ENCODE data around the gene GALNT9. TPM values are rescaled to one million over a fixed set of nuclear protein-coding genes. Genes with fewer than 3 reads are reported as not detected.

GALNT9 gene
- total RNA-seq, 1 experiment from 2014 or later: 0.44 TPM

DNA sequence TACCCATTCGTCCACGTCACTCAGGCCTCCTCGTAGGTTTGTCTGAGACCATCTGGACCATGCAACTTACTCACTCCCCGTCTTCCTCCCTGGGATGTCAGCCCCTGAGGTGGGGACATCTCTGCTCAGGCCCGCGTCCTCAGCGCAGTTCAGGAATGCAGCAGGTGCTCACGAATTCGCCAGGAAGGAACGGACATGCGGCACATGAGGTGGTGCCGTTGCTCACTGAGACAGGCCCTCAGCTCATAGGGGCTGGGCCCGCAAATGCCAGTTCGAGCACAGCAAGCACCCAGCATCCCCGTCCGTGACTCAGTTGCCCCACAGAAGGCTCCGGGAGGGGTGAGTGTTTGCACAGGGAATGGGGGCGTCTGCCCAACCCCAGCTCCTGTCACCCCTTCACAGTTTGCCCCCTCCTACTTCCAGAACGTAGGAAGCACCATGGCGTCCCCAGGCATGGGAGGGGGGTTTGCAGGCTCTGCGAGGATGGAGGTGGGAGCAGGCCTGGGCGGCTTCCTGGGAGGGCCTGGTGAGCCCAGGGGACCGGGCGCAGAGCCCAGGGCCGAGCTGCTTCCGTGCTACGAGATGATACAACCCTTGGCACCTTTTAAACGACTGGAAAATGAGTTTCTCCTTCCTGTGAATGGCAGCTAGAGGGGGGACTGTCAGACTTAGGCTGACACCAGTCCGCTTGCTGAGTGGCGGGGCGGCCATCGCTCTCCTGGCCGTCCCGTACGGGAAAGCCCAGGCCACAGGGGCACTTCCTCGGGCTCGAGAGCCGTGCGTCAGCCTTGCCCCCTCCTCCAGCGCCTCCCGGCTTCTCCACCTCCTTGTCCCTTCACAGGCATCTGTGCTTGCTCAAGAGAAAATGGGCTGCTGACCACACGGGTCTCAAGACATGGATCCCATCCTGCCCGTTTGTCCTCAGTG, 6.9 kb downstream of the GALNT9 start:
- no TSS peak for BruUV-seq (replicated peaks)
- H3K4me3 ChIP-seq (ENCODE audit: low read length): no peak overlapping the region
- ChIA-PET CTCF (no interaction called here), POLR2A (ENCODE audit: unreplicated experiment) (no interaction called here)
- H3K79me2 ChIP-seq (ENCODE audit: low read length): no peaks in the 10 kb centered on the region
- no peak overlapping the region for H3K27ac ChIP-seq (ENCODE audit: low read length)
- no peaks in the 10 kb centered on the region for H3K9me2 ChIP-seq (replicated peaks; ENCODE audit: low read length)
- ATAC-seq (no peak; the same call in 1 of the 2 replicates), DNase-seq (no peak)
- H4K20me1 ChIP-seq (ENCODE audit: low read length): no peaks in the 10 kb centered on the region
- H3K9me3 ChIP-seq (ENCODE audit: low read length): no peaks in the 10 kb centered on the region
- H3K27me3 ChIP-seq (ENCODE audit: low read length): peaks cover 25% of the 10 kb centered on the region
- H3K4me1 ChIP-seq (ENCODE audit: insufficient read depth, low read length): peaks cover 9% of the 10 kb centered on the region
- no peak for TF ChIP-seq EZH2phosphoT487 (IDR thresholded peaks at IDR 0.05; ENCODE audit: borderline replicate concordance, low read length)
- no peak for TF ChIP-seq EZH2 (IDR thresholded peaks at IDR 0.05; ENCODE audit: low read length, unreplicated experiment)
- TF ChIP-seq, protein P1, sequence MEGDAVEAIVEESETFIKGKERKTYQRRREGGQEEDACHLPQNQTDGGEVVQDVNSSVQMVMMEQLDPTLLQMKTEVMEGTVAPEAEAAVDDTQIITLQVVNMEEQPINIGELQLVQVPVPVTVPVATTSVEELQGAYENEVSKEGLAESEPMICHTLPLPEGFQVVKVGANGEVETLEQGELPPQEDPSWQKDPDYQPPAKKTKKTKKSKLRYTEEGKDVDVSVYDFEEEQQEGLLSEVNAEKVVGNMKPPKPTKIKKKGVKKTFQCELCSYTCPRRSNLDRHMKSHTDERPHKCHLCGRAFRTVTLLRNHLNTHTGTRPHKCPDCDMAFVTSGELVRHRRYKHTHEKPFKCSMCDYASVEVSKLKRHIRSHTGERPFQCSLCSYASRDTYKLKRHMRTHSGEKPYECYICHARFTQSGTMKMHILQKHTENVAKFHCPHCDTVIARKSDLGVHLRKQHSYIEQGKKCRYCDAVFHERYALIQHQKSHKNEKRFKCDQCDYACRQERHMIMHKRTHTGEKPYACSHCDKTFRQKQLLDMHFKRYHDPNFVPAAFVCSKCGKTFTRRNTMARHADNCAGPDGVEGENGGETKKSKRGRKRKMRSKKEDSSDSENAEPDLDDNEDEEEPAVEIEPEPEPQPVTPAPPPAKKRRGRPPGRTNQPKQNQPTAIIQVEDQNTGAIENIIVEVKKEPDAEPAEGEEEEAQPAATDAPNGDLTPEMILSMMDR (conservative IDR thresholded peaks at IDR 0.05; ENCODE audit: low read depth, low read length): no peak
- no peak overlapping the region for H2AFZ ChIP-seq (ENCODE audit: low read length)
- H3K36me3 ChIP-seq (ENCODE audit: low read depth, low read length): no peaks in the 10 kb centered on the region
- no peak overlapping the region for H3K9ac ChIP-seq (ENCODE audit: low read length)
- H3K4me2 ChIP-seq (ENCODE audit: low read length): 0 out of 2 replicates have a peak overlapping the region, but pooled peaks have one; percentile 20
- intact Hi-C loops (cut with micrococcal nuclease): no loop called here
- no peaks in the 10 kb centered on the region for H3F3A ChIP-seq (ENCODE audit: low read length, unreplicated experiment)

- Histone ChIP-seq H3K27ac (ENCODE audit: low read length) (no peak overlapping the region), H3K9ac (ENCODE audit: low read length) (no peak overlapping the region), H3K4me1 (ENCODE audit: insufficient read depth, low read length) (no peaks in the 10 kb centered on the region), H2AFZ (ENCODE audit: low read length) (no peak overlapping the region), H3K4me3 (ENCODE audit: low read length) (no peak overlapping the region), H3K9me2 (replicated peaks; ENCODE audit: low read length) (no peaks in the 10 kb centered on the region), H3F3A (ENCODE audit: low read length, unreplicated experiment) (no peaks in the 10 kb centered on the region), H3K36me3 (ENCODE audit: low read depth, low read length) (no peaks in the 10 kb centered on the region), H3K79me2 (ENCODE audit: low read length) (no peaks in the 10 kb centered on the region), H4K20me1 (ENCODE audit: low read length) (no peaks in the 10 kb centered on the region), H3K9me3 (ENCODE audit: low read length) (no peaks in the 10 kb centered on the region), H3K4me2 (ENCODE audit: low read length) (no peak overlapping the region), H3K27me3 (ENCODE audit: low read length) (peaks cover 34% of the 10 kb centered on the region)
- ChIA-PET CTCF (no interaction called here), POLR2A (ENCODE audit: unreplicated experiment) (no interaction called here)
- no TSS peak for BruUV-seq (replicated peaks)
- intact Hi-C loops (cut with micrococcal nuclease): no loop called here
- TF ChIP-seq, protein P1 (conservative IDR thresholded peaks at IDR 0.05; ENCODE audit: low read depth, low read length): no peak
- TF ChIP-seq EZH2 (IDR thresholded peaks at IDR 0.05; ENCODE audit: low read length, unreplicated experiment) (no peak), EZH2phosphoT487 (IDR thresholded peaks at IDR 0.05; ENCODE audit: borderline replicate concordance, low read length) (no peak)
- DNase-seq: no peak
- ATAC-seq: no peak
Measured at GRCh38 chr12:132321321-132322118, 7.9 kb downstream of the GALNT9 start.
